A673 (cell line): ENCODE measurements around the gene KRT31. TPM values are rescaled to one million over a fixed set of nuclear protein-coding genes. Genes with fewer than 3 reads are reported as not detected.
"Not testable (repeated sequence)": the region's sequence is repeated elsewhere in the genome, so short reads cannot be mapped to it uniquely, and the experiment has no call there.

Experiments
- BruUV-seq: library from RNA; stranded (reverse); fragments of 400-500 nt; replicated peaks from 2 replicates; lab custom pipeline; 2021; lab: Mats Ljungman, UMichigan
- CTCF ChIA-PET: fragments of 300-600 bp; sonication (Branson Sonifier 250); formaldehyde crosslinking; loops from one replicate; lab custom pipeline; 2022; ENCODE audit warnings: antibody characterized with exemption; lab: Charles Lee
- POLR2A ChIA-PET: fragments of 300-600 bp; sonication (Branson Sonifier 250); formaldehyde crosslinking; loops from one replicate; lab custom pipeline; 2022; ENCODE audit warnings: antibody characterized with exemption; ENCODE audit not compliant: low non-redundant PET; lab: Charles Lee
- DNase-seq: peaks from one replicate; pipeline ENCODE4 v3.0.0-alpha.2; 2015; ENCODE audit warnings: low spot score
- H3K27ac ChIP-seq: fragments of 200-600 bp; sonication (generic); 2 replicates; pipeline ENCODE4 v1.5.1; 2016; ENCODE audit warnings: mixed run types, low read depth, mild to moderate bottlenecking, mixed read lengths, antibody characterized with exemption, low read length; ENCODE audit not compliant: poor library complexity, severe bottlenecking
- H3K27me3 ChIP-seq: fragments of 200-600 bp; sonication (generic); replicated peaks from 2 replicates; pipeline ENCODE4 v1.6.1; 2017; ENCODE audit warnings: mixed run types, low read depth, mild to moderate bottlenecking, mixed read lengths, antibody characterized with exemption, low read length; ENCODE audit not compliant: insufficient read depth, poor library complexity
- H3K36me3 ChIP-seq: fragments of 200-600 bp; sonication (generic); 2 replicates; pipeline ENCODE4 v1.6.1; 2016; ENCODE audit warnings: mixed run types, mild to moderate bottlenecking, mixed read lengths, antibody characterized with exemption, low read length; ENCODE audit not compliant: insufficient read depth, poor library complexity, severe bottlenecking
- H3K4me1 ChIP-seq: fragments of 200-600 bp; sonication (generic); 2 replicates; pipeline ENCODE4 v1.6.1; 2017; ENCODE audit warnings: mixed run types, mild to moderate bottlenecking, mixed read lengths, antibody characterized with exemption, low read length; ENCODE audit not compliant: insufficient read depth, poor library complexity, severe bottlenecking
- H3K4me3 ChIP-seq: fragments of 200-600 bp; sonication (generic); 2 replicates; pipeline ENCODE4 v1.5.1; 2016; ENCODE audit warnings: low read depth, mixed run types, mild to moderate bottlenecking, mixed read lengths, low read length; ENCODE audit not compliant: poor library complexity, severe bottlenecking
- H3K9me3 ChIP-seq: fragments of 200-600 bp; sonication (generic); 2 replicates; pipeline ENCODE4 v1.6.1; 2016; ENCODE audit warnings: mixed run types, low read depth, mild to moderate bottlenecking, mixed read lengths, antibody characterized with exemption, low read length; ENCODE audit not compliant: poor library complexity, severe bottlenecking
- CTCF ChIP-seq: fragments of 300-800, 200-600 bp; sonication (generic); conservative IDR thresholded peaks from 2 replicates; pipeline ENCODE4 v1.5.1; 2017; ENCODE audit warnings: low read depth, mild to moderate bottlenecking, antibody characterized with exemption, low read length, moderate library complexity, mixed read lengths
- EZH2 ChIP-seq: fragments of 200-600 bp; sonication (generic); IDR thresholded peaks from 2 replicates; pipeline ENCODE4 v1.6.1; 2017; ENCODE audit warnings: borderline replicate concordance, low read depth, mild to moderate bottlenecking, mixed read lengths, antibody characterized with exemption, low read length; ENCODE audit not compliant: poor library complexity, severe bottlenecking
- intact Hi-C: fragments of 100-400 bp; cut with micrococcal nuclease; formaldehyde crosslinking; loops from one replicate; pipeline ENCODE4 v1.10.0; 2022; ENCODE audit not compliant: unreplicated experiment
- total RNA-seq: library from RNA; stranded (reverse); gene quantifications from 2 replicates; pipeline ENCODE4 v1.2.3, GENCODE V29; 2021

The KRT31 gene
- total RNA-seq, 1 experiment from 2014 or later: not detected

GRCh38 chr17:41351177-41351576, 46.2 kb downstream of the KRT31 start:
- BruUV-seq: no TSS peak

GRCh38 chr17:41350381-41350878, 47.0 kb downstream of the KRT31 start, which contains the start of gene KRT33A:
Gene KRT33A (minus strand): TSS chr17:41350828. CDS start chr17:41350767, 61 bp downstream.
- H3K27ac ChIP-seq, H3K27me3 ChIP-seq, H3K4me1 ChIP-seq, H3K4me3 ChIP-seq, H3K36me3 ChIP-seq, BruUV-seq, H3K9me3 ChIP-seq, intact Hi-C loops, POLR2A ChIA-PET, DNase-seq, CTCF ChIA-PET: not testable (repeated sequence)

More at GRCh38 chr17:41351177-41351576, 46.2 kb downstream of the KRT31 start:
- ChIA-PET POLR2A (no interaction called here), CTCF (no interaction called here)
- Histone ChIP-seq H3K4me1 (no peaks in the 10 kb centered on the region), H3K9me3 (no peaks in the 10 kb centered on the region), H3K27ac (no peak overlapping the region), H3K27me3 (no peaks in the 10 kb centered on the region), H3K4me3 (no peak overlapping the region), H3K36me3 (no peaks in the 10 kb centered on the region)
- intact Hi-C loops: no loop called here
- TF ChIP-seq CTCF: no peak
- no peak for TF ChIP-seq EZH2
- no peak for DNase-seq

- no peaks in the 10 kb centered on the region for H3K27me3 ChIP-seq
- POLR2A ChIA-PET: no interaction called here
- intact Hi-C loops: no loop called here
- CTCF ChIA-PET: no interaction called here
- no peak overlapping the region for H3K27ac ChIP-seq
- H3K4me1 ChIP-seq: no peaks in the 10 kb centered on the region
- H3K9me3 ChIP-seq: no peaks in the 10 kb centered on the region
- no peak for TF ChIP-seq EZH2
- TF ChIP-seq CTCF: no peak
- no peak overlapping the region for H3K4me3 ChIP-seq
- no peak for DNase-seq
- H3K36me3 ChIP-seq: no peaks in the 10 kb centered on the region
- no TSS peak for BruUV-seq
These were observed 49.3 kb downstream of the KRT31 start for GRCh38 chr17:41347869-41348760.

GRCh38 chr17:41346421-41346820, 51.0 kb downstream of the KRT31 start:
- H3K4me3 ChIP-seq, H3K27ac ChIP-seq, intact Hi-C loops, DNase-seq, H3K4me1 ChIP-seq, H3K9me3 ChIP-seq, H3K27me3 ChIP-seq, BruUV-seq, H3K36me3 ChIP-seq, CTCF ChIA-PET: not testable (repeated sequence)
- POLR2A ChIA-PET: interaction anchor here (0.7 kb wide), 1 partner anchor 9 kb away, joined by 3 read pairs; no protein-coding TSS in a partner anchor
